ENCODE results near the gene MACROD1.
A peak's percentile ranks its signal among the peaks of the same experiment; 100 is the strongest.

The MACROD1 gene

GRCh38 chr11:64089027-64089360 lies 76.9 kb downstream of the MACROD1 start:
- TF ChIP-seq CTCF (IDR thresholded peaks at IDR 0.05; ENCODE audit: insufficient read depth, low read length, poor library complexity, severe bottlenecking) (no peak), EZH2phosphoT487 (conservative IDR thresholded peaks at IDR 0.05; ENCODE audit: low read length) (no peak)
- H3K9ac ChIP-seq (ENCODE audit: low read length) = no peak overlapping the region
- no peak overlapping the region for H3K4me3 ChIP-seq (ENCODE audit: insufficient read depth, low read length, poor library complexity, severe bottlenecking)
- no peaks in the 10 kb centered on the region for H3K27me3 ChIP-seq (ENCODE audit: low read length)
- no peaks in the 10 kb centered on the region for H3K9me3 ChIP-seq (ENCODE audit: insufficient read depth, low read length)
- H3K36me3 ChIP-seq (ENCODE audit: low read length) = no peaks in the 10 kb centered on the region
- no peaks in the 10 kb centered on the region for H4K20me1 ChIP-seq (ENCODE audit: low read depth, low read length)
- H3K27ac ChIP-seq (ENCODE audit: low read depth, low read length) = no peak overlapping the region
- H3K4me2 ChIP-seq (ENCODE audit: low read depth, low read length, poor library complexity, severe bottlenecking) = no peak overlapping the region
- H3K79me2 ChIP-seq (ENCODE audit: insufficient read depth, low read length) = no peaks in the 10 kb centered on the region
- no peaks in the 10 kb centered on the region for H3F3A ChIP-seq (ENCODE audit: insufficient read depth)
- H3K9me2 ChIP-seq (replicated peaks; ENCODE audit: insufficient read depth, low read length) = no peaks in the 10 kb centered on the region
- no peak overlapping the region for H2AFZ ChIP-seq (ENCODE audit: low read depth, low read length, severe bottlenecking)

GRCh38 chr11:64088162-64089026 lies 77.5 kb downstream of the MACROD1 start:
- no peak overlapping the region for H3K27ac ChIP-seq (ENCODE audit: low read depth, low read length)
- no peak overlapping the region for H3K9ac ChIP-seq (ENCODE audit: low read length)
- no peak overlapping the region for H3K4me2 ChIP-seq (ENCODE audit: low read depth, low read length, poor library complexity, severe bottlenecking)

GRCh38 chr11:64086258-64087123 lies 79.4 kb downstream of the MACROD1 start:
- H3K27me3 ChIP-seq (ENCODE audit: low read length) = no peaks in the 10 kb centered on the region

More at GRCh38 chr11:64088162-64089026, 77.5 kb downstream of the MACROD1 start:
- H3K9me3 ChIP-seq (ENCODE audit: insufficient read depth, low read length) = no peaks in the 10 kb centered on the region
- TF ChIP-seq EZH2phosphoT487 (conservative IDR thresholded peaks at IDR 0.05; ENCODE audit: low read length) (no peak), CTCF (IDR thresholded peaks at IDR 0.05; ENCODE audit: insufficient read depth, low read length, poor library complexity, severe bottlenecking) (peak; percentile 23)
- no peaks in the 10 kb centered on the region for H3F3A ChIP-seq (ENCODE audit: insufficient read depth)
- no peaks in the 10 kb centered on the region for H3K36me3 ChIP-seq (ENCODE audit: low read length)
- no peak overlapping the region for H3K4me3 ChIP-seq (ENCODE audit: insufficient read depth, low read length, poor library complexity, severe bottlenecking)
- no peaks in the 10 kb centered on the region for H3K9me2 ChIP-seq (replicated peaks; ENCODE audit: insufficient read depth, low read length)
- no peaks in the 10 kb centered on the region for H4K20me1 ChIP-seq (ENCODE audit: low read depth, low read length)
- no peaks in the 10 kb centered on the region for H3K27me3 ChIP-seq (ENCODE audit: low read length)
- no peak overlapping the region for H2AFZ ChIP-seq (ENCODE audit: low read depth, low read length, severe bottlenecking)
- H3K79me2 ChIP-seq (ENCODE audit: insufficient read depth, low read length) = no peaks in the 10 kb centered on the region

More at GRCh38 chr11:64086258-64087123, 79.4 kb downstream of the MACROD1 start:
- Histone ChIP-seq H3K9ac (ENCODE audit: low read length) (no peak overlapping the region), H3K4me3 (ENCODE audit: insufficient read depth, low read length, poor library complexity, severe bottlenecking) (no peak overlapping the region), H3K9me3 (ENCODE audit: insufficient read depth, low read length) (no peaks in the 10 kb centered on the region), H3K79me2 (ENCODE audit: insufficient read depth, low read length) (no peaks in the 10 kb centered on the region), H3K36me3 (ENCODE audit: low read length) (no peaks in the 10 kb centered on the region), H2AFZ (ENCODE audit: low read depth, low read length, severe bottlenecking) (no peak overlapping the region), H3K27ac (ENCODE audit: low read depth, low read length) (no peak overlapping the region), H3K4me2 (ENCODE audit: low read depth, low read length, poor library complexity, severe bottlenecking) (no peak overlapping the region), H3K9me2 (replicated peaks; ENCODE audit: insufficient read depth, low read length) (no peaks in the 10 kb centered on the region), H3F3A (ENCODE audit: insufficient read depth) (no peaks in the 10 kb centered on the region), H4K20me1 (ENCODE audit: low read depth, low read length) (no peaks in the 10 kb centered on the region)
- no peak for TF ChIP-seq EZH2phosphoT487 (conservative IDR thresholded peaks at IDR 0.05; ENCODE audit: low read length)
- TF ChIP-seq CTCF (IDR thresholded peaks at IDR 0.05; ENCODE audit: insufficient read depth, low read length, poor library complexity, severe bottlenecking) = no peak
